Suprapubic skin (tissue), 4 donors: ENCODE data around the gene GRIN2A. TPM values are rescaled to one million over a fixed set of nuclear protein-coding genes. Genes with fewer than 3 reads are reported as not detected.

ENCODE experiments used
- DNase-seq, 2 donors: peaks; one replicate each; pipeline ENCODE4 v3.0.0-alpha.2; 2019; ENCODE audit warnings: low spot score in 2 of 2
- H3K27ac ChIP-seq: fragments of 200-600 bp; sonication (generic); one replicate; pipeline ENCODE4 v1.5.1; 2019
- H3K27me3 ChIP-seq: fragments of 200-600 bp; sonication (generic); one replicate; pipeline ENCODE4 v1.5.1; 2019
- H3K36me3 ChIP-seq: fragments of 200-600 bp; sonication (generic); one replicate; pipeline ENCODE4 v1.5.1; 2019
- H3K4me1 ChIP-seq: fragments of 200-600 bp; sonication (generic); one replicate; pipeline ENCODE4 v1.5.1; 2019
- H3K4me3 ChIP-seq: fragments of 200-600 bp; sonication (generic); one replicate; pipeline ENCODE4 v1.5.1; 2019; ENCODE audit warnings: mild to moderate bottlenecking
- H3K9me3 ChIP-seq: fragments of 200-600 bp; sonication (generic); one replicate; pipeline ENCODE4 v1.5.1; 2019
- EP300 ChIP-seq: sonication (generic); formaldehyde crosslinking; IDR thresholded peaks from one replicate; pipeline ENCODE4 v1.6.1; 2017; ENCODE audit warnings: antibody characterized with exemption
- POLR2A ChIP-seq, 2 donors: fragments of 450-650 bp; IDR thresholded peaks; one replicate each; pipeline ENCODE4 v1.6.1; 2017; ENCODE audit warnings: antibody characterized with exemption in 2 of 2, mild to moderate bottlenecking in 2 of 2, moderate library complexity in 2 of 2
- POLR2AphosphoS5 ChIP-seq, 3 donors: sonication (generic); formaldehyde crosslinking; IDR thresholded peaks; one replicate each; pipeline ENCODE4 v1.6.1; 2017; ENCODE audit warnings: antibody characterized with exemption in 3 of 3
- WGBS: methylation state at CpG from one replicate; pipeline ENCODE4 v1.1.5; 2018; 5-methylcytosine and 5-hydroxymethylcytosine counted together
- total RNA-seq, 4 donors: library from RNA; depleted of rRNA; stranded (reverse); fragments of >200 nt; gene quantifications; one replicate each; pipeline ENCODE4 v1.1.0, GENCODE V29; 2016
- TF ChIP-seq, protein P1 (sequence below), 2 donors: fragments of 200-600 bp in 1 of 2; fragments of 450-650 bp in 1 of 2; sonication (generic) in 1 of 2; IDR thresholded peaks; one replicate each; pipeline ENCODE4 v1.5.1; 2016 to 2019; ENCODE audit warnings: antibody characterized with exemption in 2 of 2, mild to moderate bottlenecking in 1 of 2, moderate library complexity in 1 of 2

The GRIN2A gene
- total RNA-seq, 4 donors from 2014 or later, result 0.08 to 5.4 (median 1.3) TPM

DNA sequence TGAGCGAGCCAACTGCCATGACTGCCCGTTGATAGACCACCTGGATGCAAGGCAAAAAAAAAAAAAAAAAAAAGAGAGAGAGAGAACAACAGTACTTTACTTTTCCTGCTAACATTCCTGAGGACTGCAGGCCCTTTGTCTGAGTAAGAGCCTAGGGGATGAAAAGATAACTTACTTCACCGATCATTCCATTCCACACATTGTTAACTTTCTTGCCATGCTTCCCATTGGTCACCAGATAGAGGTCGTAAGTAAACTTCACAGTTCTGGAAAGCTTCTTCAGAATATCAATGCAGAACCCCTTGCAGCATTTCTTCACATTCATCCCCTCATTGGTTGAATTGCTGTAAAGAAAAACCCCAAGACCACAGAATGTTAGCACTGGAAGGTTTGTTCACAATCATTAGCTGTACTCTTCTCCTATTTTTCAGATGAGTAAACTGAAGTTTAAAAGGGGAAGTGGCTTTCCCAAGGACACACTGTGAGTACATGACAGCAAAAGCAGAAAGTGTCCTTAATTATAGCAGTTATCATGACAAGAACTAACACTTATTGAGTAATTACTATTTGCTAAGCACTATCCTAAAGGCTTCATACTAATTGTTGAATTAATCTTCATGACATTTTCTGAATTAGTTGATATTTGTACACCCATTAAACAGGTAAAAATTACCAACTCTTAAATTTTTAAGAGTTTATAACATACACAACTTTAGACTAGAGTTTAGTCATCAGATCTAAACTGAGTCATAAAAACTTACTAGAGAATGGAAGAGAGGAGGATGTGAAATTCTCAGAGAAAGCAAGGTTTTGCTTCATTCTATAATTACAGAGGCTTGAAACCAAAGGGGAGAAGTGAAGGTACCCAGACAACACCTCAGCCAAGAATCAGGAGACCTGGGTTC, 341.2 kb downstream of the GRIN2A start:
- no peaks in the 10 kb centered on the region for H3K36me3 ChIP-seq
- 77% methylated on average over 4 of the region's 4 CpGs for WGBS
- no peak overlapping the region for H3K27ac ChIP-seq
- no peaks in the 10 kb centered on the region for H3K9me3 ChIP-seq
- H3K4me1 ChIP-seq, result no peaks in the 10 kb centered on the region
- no peaks in the 10 kb centered on the region for H3K27me3 ChIP-seq
- no peak for DNase-seq
- H3K4me3 ChIP-seq, result no peak overlapping the region
- TF ChIP-seq EP300 (no peak), POLR2A (IDR thresholded peaks at IDR 0.05) (no peak), POLR2AphosphoS5 (IDR thresholded peaks at IDR 0.05) (no peak)
- TF ChIP-seq, protein P1, sequence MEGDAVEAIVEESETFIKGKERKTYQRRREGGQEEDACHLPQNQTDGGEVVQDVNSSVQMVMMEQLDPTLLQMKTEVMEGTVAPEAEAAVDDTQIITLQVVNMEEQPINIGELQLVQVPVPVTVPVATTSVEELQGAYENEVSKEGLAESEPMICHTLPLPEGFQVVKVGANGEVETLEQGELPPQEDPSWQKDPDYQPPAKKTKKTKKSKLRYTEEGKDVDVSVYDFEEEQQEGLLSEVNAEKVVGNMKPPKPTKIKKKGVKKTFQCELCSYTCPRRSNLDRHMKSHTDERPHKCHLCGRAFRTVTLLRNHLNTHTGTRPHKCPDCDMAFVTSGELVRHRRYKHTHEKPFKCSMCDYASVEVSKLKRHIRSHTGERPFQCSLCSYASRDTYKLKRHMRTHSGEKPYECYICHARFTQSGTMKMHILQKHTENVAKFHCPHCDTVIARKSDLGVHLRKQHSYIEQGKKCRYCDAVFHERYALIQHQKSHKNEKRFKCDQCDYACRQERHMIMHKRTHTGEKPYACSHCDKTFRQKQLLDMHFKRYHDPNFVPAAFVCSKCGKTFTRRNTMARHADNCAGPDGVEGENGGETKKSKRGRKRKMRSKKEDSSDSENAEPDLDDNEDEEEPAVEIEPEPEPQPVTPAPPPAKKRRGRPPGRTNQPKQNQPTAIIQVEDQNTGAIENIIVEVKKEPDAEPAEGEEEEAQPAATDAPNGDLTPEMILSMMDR (IDR thresholded peaks at IDR 0.05), result no peak

DNA sequence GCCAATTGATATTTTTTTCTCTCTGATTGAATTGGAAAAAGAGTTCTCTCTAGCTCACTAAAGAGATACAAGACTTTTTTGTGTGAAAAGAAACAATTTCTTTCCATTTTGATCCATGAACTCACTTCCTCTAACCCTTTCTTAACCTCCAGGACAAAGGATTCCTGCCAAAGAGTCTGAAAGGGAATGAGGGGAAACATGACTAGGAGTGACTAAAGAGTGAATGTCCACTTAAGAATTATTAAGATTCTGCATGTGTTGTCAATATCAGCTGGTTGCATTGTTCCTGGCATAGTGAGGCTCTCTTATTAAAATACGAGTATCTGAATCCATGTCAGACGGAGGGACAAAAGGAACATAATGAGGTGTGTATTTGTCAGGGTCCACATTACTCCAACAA, 344.7 kb downstream of the GRIN2A start:
- WGBS, result 83% methylated on average over 2 of the region's 2 CpGs

DNA sequence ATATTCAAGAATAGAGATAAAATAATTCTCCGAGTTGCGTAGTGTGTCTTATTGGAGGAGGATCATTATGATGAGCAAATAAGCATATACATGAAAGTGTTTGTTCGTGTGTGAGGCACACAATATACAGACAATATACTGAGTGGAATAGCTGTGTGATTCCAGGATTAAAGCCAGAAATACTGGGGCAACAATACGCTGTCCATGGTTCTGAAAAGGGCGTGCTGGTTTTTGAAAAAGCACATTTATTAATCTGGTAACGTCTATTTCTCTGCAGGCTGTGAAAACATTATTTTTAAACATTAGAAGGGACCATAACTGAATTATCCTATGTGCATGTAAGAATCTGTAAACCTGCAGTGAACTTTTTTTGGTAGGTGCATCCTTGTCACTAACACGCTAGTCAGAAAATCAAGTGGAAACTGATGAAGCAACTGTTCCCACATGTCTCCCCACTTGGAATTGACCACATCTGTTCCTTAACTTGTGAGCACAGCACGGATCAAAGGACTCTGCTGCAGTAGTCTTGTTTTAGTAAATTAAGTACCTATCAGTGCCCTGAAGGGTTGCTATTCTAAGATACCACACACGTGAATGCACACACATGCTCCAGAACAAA, 346.0 kb downstream of the GRIN2A start:
- no peaks in the 10 kb centered on the region for H3K36me3 ChIP-seq
- no peaks in the 10 kb centered on the region for H3K9me3 ChIP-seq
- no peak for DNase-seq
- no peaks in the 10 kb centered on the region for H3K27me3 ChIP-seq
- TF ChIP-seq EP300 (no peak), POLR2A (IDR thresholded peaks at IDR 0.05) (no peak), POLR2AphosphoS5 (IDR thresholded peaks at IDR 0.05) (no peak)
- TF ChIP-seq, protein P1 (IDR thresholded peaks at IDR 0.05), result no peak
- no peak overlapping the region for H3K27ac ChIP-seq
- H3K4me3 ChIP-seq, result no peak overlapping the region
- 37% methylated on average over 9 of the region's 9 CpGs for whole genome bisulfite sequencing
- H3K4me1 ChIP-seq, result no peaks in the 10 kb centered on the region

More for the DNA sequence above, 344.7 kb downstream of the GRIN2A start:
- DNase-seq, result no peak
- TF ChIP-seq POLR2AphosphoS5 (IDR thresholded peaks at IDR 0.05), result no peak
- TF ChIP-seq, protein P1 (IDR thresholded peaks at IDR 0.05), result no peak
- TF ChIP-seq EP300, result no peak
- no peak for TF ChIP-seq POLR2A (IDR thresholded peaks at IDR 0.05)
- Histone ChIP-seq H3K36me3 (no peaks in the 10 kb centered on the region), H3K4me1 (no peaks in the 10 kb centered on the region), H3K9me3 (no peaks in the 10 kb centered on the region), H3K4me3 (no peak overlapping the region), H3K27ac (no peak overlapping the region), H3K27me3 (no peaks in the 10 kb centered on the region)

DNA sequence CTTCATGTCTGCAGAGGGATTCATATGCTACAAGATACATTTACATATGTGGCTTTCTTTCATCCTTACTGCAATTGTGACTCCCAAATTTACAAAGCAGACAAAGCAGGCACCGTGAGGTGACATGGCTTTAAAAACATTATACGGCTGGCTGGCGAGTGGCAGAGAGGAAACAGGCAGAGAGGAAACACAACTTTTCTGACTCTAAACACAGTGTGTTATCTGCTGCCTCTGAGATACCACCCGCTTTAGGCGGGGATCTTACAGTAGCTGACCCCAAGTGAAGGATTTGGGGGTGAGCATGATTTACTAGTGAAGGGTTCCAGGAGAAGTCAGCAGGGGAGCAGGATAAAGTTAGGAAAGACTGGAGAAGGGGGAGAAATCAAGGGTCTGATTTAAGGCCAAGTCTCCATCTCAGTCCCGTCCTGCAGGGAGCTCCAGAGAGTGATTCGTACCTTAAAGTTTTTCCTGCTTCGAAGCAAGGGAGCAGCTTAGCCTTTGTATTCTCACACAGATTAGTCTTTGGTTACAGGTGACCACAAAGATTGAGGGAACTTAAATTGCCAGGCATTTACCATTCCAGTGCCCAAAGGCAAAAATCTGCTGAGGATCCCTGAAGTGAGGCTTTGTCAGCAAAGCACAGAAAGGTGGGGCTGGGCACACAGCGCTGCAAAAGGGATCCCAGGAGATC, 355.0 kb downstream of the GRIN2A start:
- no peak for DNase-seq
- Histone ChIP-seq H3K4me1 (no peaks in the 10 kb centered on the region), H3K4me3 (no peak overlapping the region), H3K9me3 (no peaks in the 10 kb centered on the region), H3K27ac (no peak overlapping the region), H3K36me3 (no peaks in the 10 kb centered on the region), H3K27me3 (no peaks in the 10 kb centered on the region)
- 58% methylated on average over 9 of the region's 9 CpGs for WGBS
- TF ChIP-seq EP300 (no peak), POLR2A (IDR thresholded peaks at IDR 0.05) (no peak), POLR2AphosphoS5 (IDR thresholded peaks at IDR 0.05) (no peak)
- TF ChIP-seq, protein P1 (IDR thresholded peaks at IDR 0.05), result no peak

DNA sequence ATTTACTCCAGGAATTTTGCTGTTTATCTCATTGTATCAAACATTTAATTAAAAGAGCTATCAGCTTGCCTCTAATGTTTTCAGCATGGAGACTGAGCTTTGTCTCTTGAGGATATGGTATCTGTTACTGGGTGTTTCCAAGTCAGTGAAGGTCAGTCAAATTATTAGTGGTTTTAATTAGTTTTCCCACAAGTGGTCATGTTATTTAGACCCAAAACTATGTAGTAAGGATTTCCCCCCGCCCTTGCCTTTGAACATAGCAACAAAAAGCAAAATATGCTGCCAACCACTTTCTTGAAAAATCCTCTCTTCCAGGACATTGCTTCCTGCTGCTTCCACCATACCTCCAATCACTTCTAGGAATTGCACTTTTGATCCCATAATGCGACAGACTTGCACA, 355.6 kb downstream of the GRIN2A start:
- no peak overlapping the region for H3K27ac ChIP-seq
- no peaks in the 10 kb centered on the region for H3K27me3 ChIP-seq
- no peaks in the 10 kb centered on the region for H3K9me3 ChIP-seq
- no peaks in the 10 kb centered on the region for H3K4me1 ChIP-seq
- no peak for DNase-seq
- no peaks in the 10 kb centered on the region for H3K36me3 ChIP-seq
- H3K4me3 ChIP-seq, result no peak overlapping the region
- 67% methylated on average over 2 of the region's 2 CpGs for WGBS
- TF ChIP-seq POLR2AphosphoS5 (IDR thresholded peaks at IDR 0.05) (no peak), EP300 (no peak), POLR2A (IDR thresholded peaks at IDR 0.05) (no peak)
- TF ChIP-seq, protein P1 (IDR thresholded peaks at IDR 0.05), result no peak
